GM18868 (cell line): Measurements from ENCODE around the gene FANCD2OS.
"Not testable (repeated sequence)": the region's sequence is repeated elsewhere in the genome, so short reads cannot be mapped to it uniquely, and the experiment has no call there.

Source experiments
- ATAC-seq: cut with Tn5 transposase; IDR thresholded peaks from one replicate; pipeline ENCODE4 v1.9.1; 2021; ENCODE audit warnings: mild to moderate bottlenecking, moderate library complexity; ENCODE audit not compliant: unreplicated experiment

Gene FANCD2OS

GRCh38 chr3:10093678-10094077 is 14.4 kb downstream of the FANCD2OS start:
- ATAC-seq: no peak

GRCh38 chr3:10091387-10091786 is 16.7 kb downstream of the FANCD2OS start:
- not testable (repeated sequence) for ATAC-seq

GRCh38 chr3:10090774-10091173 is 17.3 kb downstream of the FANCD2OS start:
- not testable (repeated sequence) for ATAC-seq

GRCh38 chr3:10090179-10090578 is 17.9 kb downstream of the FANCD2OS start:
- ATAC-seq: no peak

DNA sequence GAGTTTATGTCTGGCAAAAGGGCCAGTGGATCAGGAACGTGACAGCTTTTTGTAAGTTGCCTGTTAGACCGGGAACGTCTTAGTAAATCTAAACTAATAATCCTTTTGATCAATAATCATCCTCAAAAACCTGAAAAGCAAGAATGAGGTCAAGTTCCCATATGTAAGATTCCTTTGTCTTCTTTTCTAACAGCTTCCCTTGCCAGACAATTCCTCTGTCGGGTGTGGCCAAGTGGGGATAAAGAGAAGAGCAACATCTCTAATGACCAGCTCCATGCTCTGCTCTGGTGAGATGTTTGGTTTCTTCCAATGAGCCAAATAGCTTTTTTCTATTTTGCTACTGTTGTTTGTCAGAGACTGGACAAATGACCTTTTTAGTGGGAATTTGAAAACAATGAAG is 19.8 kb downstream of the FANCD2OS start:
- ATAC-seq: no peak

- no peak for ATAC-seq
Observed at GRCh38 chr3:10085738-10086137, 22.3 kb downstream of the FANCD2OS start.

DNA sequence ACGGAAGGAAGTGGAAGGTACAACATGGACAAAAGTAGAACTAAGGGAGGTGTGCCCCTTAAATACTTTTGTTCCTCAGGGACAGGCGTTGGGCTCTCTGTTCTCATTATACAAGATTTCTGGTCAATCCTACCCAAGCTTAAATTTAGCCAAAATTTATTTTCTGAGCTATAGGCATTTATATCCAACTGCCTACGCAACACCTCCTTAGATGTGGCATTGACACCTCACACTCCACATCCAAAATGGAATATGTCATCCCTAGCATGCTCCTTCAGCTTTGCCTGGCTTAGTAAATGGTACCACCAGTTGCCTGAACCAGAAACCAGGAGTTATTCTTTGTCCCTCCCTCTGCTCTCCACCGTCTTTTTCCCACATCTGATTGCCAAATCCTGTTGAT is 26.2 kb downstream of the FANCD2OS start:
- no peak for ATAC-seq

GRCh38 chr3:10074666-10075065 is 33.4 kb downstream of the FANCD2OS start:
- no peak for ATAC-seq

GRCh38 chr3:10070077-10070476 is 38.0 kb downstream of the FANCD2OS start:
- not testable (repeated sequence) for ATAC-seq

DNA sequence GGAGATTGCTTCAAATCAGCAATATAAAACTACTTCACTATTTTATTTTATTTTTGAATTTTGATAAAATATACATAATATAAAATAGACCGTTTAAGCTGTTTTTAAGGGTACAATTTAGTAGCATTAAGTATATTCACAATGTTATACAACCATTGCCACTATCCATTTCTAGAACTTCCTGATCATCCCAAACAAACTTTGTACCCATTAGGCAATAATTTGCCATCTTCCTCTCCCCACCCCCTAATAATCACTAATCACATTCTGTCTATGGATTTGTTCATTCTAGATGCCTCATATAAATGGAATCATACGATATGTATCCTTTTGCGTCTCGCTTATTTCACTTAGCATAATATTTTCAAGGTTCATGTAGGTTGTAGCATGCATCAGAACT is 53.0 kb downstream of the FANCD2OS start:
- ATAC-seq: no peak
